ENCODE results near the gene NCOA1.

DNA sequence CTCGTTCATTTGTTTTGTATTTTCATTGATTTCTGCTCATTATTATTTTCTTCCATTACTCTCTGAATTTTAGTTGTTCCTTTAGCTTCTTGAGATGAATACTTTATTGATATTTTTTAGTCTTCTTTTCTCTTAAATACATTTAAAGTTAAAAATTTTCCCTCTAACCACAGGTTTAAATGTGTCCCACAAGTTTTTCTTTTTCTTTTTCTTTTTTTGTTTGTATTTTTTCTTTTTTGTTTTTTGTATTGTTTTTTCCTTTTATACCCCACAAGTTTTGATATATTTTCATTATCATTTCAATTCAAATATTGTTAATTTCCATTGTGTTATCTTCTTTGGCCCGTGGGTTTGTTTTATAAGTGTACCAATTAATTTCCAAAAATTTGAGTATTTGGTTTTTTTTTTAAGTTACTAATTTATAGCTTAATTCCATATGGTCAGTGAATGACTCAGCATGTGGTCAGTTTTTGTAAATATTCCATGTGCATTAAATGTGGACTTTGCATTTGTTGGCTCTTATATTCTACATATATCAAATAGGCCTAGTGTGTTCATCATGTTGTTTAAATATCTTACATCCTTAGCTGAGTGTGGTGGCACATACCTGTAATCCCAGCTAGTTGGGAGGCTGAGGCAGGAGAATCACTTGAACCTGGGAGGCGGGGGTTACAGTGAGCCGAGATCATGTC lies 318.4 kb downstream of the NCOA1 start:
- TF ChIP-seq, protein P1, sequence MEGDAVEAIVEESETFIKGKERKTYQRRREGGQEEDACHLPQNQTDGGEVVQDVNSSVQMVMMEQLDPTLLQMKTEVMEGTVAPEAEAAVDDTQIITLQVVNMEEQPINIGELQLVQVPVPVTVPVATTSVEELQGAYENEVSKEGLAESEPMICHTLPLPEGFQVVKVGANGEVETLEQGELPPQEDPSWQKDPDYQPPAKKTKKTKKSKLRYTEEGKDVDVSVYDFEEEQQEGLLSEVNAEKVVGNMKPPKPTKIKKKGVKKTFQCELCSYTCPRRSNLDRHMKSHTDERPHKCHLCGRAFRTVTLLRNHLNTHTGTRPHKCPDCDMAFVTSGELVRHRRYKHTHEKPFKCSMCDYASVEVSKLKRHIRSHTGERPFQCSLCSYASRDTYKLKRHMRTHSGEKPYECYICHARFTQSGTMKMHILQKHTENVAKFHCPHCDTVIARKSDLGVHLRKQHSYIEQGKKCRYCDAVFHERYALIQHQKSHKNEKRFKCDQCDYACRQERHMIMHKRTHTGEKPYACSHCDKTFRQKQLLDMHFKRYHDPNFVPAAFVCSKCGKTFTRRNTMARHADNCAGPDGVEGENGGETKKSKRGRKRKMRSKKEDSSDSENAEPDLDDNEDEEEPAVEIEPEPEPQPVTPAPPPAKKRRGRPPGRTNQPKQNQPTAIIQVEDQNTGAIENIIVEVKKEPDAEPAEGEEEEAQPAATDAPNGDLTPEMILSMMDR (IDR thresholded peaks at IDR 0.05) = no peak
- TF ChIP-seq EP300 (IDR thresholded peaks at IDR 0.05) (no peak), POLR2A (IDR thresholded peaks at IDR 0.05) (no peak)

All from gastroesophageal sphincter (tissue), 3 donors.